ENCODE measurements around the gene PPP2R5C.

- no peak for TF ChIP-seq POLR2AphosphoS5 (IDR thresholded peaks at IDR 0.05; ENCODE audit: low read depth, low read length)
- no peak for TF ChIP-seq TCF7L2 (IDR thresholded peaks at IDR 0.05; ENCODE audit: low read depth, low read length)
- TF ChIP-seq CTCF (IDR thresholded peaks at IDR 0.05): no peak
- TF ChIP-seq REST (IDR thresholded peaks at IDR 0.05; ENCODE audit: insufficient read depth in 1 of 2, low read depth in 2 of 2, low read length in 1 of 2): no peak
- TF ChIP-seq SIN3A (IDR thresholded peaks at IDR 0.05; ENCODE audit: borderline replicate concordance, insufficient read depth, low read depth, low read length): no peak
Observed at GRCh38 chr14:101926620-101927019, 165.1 kb downstream of the PPP2R5C start.
